ENCODE measurements around the gene METTL15.
"Not testable (repeated sequence)": the region's sequence is repeated elsewhere in the genome, so short reads cannot be mapped to it uniquely, and the experiment has no call there.

Gene METTL15

DNA sequence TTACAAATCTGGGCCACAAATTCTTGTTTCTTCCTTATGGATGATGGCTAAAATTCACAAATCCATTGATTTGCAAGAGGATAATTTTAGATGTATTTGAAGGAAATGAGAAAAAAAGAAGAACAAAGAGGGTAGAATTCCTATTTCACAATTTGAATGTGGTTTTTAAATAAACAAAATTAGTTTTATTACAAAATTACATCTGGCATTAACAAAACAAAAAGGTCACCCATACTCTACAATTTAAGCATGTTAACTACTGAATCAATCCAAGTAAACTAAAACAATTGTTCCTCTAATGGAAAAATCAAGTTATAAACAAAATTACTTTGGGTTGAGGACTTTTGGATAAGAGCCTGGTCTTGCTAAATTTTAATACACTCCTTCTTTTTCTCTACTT is 242.0 kb downstream of the METTL15 start:
- H2AFZ ChIP-seq (ENCODE audit: low read length) = no peak overlapping the region
- no peaks in the 10 kb centered on the region for H3K36me3 ChIP-seq (replicated peaks; ENCODE audit: insufficient read depth, low read length)
- no peaks in the 10 kb centered on the region for H3K9me2 ChIP-seq (replicated peaks; ENCODE audit: insufficient read depth, low read length)
- H3K27me3 ChIP-seq (replicated peaks; ENCODE audit: insufficient read depth, low read length) = no peaks in the 10 kb centered on the region
- no peak overlapping the region for H3K9ac ChIP-seq (ENCODE audit: low read length)
- no peaks in the 10 kb centered on the region for H3F3A ChIP-seq (ENCODE audit: insufficient read depth, low read length)
- H3K9me3 ChIP-seq (replicated peaks; ENCODE audit: insufficient read depth, low read length) = no peaks in the 10 kb centered on the region
- TF ChIP-seq EZH2phosphoT487 (IDR thresholded peaks at IDR 0.05; ENCODE audit: low read length) = no peak
- TF ChIP-seq, protein P1, sequence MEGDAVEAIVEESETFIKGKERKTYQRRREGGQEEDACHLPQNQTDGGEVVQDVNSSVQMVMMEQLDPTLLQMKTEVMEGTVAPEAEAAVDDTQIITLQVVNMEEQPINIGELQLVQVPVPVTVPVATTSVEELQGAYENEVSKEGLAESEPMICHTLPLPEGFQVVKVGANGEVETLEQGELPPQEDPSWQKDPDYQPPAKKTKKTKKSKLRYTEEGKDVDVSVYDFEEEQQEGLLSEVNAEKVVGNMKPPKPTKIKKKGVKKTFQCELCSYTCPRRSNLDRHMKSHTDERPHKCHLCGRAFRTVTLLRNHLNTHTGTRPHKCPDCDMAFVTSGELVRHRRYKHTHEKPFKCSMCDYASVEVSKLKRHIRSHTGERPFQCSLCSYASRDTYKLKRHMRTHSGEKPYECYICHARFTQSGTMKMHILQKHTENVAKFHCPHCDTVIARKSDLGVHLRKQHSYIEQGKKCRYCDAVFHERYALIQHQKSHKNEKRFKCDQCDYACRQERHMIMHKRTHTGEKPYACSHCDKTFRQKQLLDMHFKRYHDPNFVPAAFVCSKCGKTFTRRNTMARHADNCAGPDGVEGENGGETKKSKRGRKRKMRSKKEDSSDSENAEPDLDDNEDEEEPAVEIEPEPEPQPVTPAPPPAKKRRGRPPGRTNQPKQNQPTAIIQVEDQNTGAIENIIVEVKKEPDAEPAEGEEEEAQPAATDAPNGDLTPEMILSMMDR (IDR thresholded peaks at IDR 0.05; ENCODE audit: low read length) = no peak
- TF ChIP-seq EZH2 (optimal IDR thresholded peaks at IDR 0.05; ENCODE audit: low read depth, low read length) = no peak
- no peak overlapping the region for H3K27ac ChIP-seq (ENCODE audit: low read length)
- DNase-seq = no peak
- H4K20me1 ChIP-seq (ENCODE audit: insufficient read depth, low read length) = no peaks in the 10 kb centered on the region
- H3K4me1 ChIP-seq (ENCODE audit: low read length) = no peaks in the 10 kb centered on the region
- no peaks in the 10 kb centered on the region for H3K79me2 ChIP-seq (ENCODE audit: low read length)
- no peak overlapping the region for H3K4me3 ChIP-seq (ENCODE audit: low read length)
- no peak overlapping the region for H3K4me2 ChIP-seq (ENCODE audit: low read depth, low read length)

DNA sequence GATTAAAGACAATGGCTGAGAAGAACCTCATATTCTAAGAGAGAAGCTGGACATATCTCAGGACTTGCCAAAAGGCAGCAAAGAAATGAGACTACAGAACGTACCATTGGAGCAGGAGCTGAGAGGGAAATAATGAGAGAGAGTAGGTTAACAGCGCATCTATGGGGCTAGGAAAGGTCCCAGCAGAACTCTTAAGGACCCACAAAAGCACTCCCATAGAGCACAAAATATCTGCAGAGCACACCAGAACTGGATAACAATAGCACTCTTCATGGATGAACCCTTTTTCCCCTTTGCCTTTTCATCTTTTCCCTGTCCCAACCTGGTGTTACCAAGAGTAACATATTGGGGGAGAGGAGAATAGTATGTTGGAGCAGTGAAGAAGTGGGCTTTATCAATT is 245.8 kb downstream of the METTL15 start:
- TF ChIP-seq EZH2phosphoT487 (IDR thresholded peaks at IDR 0.05; ENCODE audit: low read length) (no peak), EZH2 (optimal IDR thresholded peaks at IDR 0.05; ENCODE audit: low read depth, low read length) (no peak)
- TF ChIP-seq, protein P1 (IDR thresholded peaks at IDR 0.05; ENCODE audit: low read length) = no peak
- no peak overlapping the region for H3K4me3 ChIP-seq (ENCODE audit: low read length)

DNA sequence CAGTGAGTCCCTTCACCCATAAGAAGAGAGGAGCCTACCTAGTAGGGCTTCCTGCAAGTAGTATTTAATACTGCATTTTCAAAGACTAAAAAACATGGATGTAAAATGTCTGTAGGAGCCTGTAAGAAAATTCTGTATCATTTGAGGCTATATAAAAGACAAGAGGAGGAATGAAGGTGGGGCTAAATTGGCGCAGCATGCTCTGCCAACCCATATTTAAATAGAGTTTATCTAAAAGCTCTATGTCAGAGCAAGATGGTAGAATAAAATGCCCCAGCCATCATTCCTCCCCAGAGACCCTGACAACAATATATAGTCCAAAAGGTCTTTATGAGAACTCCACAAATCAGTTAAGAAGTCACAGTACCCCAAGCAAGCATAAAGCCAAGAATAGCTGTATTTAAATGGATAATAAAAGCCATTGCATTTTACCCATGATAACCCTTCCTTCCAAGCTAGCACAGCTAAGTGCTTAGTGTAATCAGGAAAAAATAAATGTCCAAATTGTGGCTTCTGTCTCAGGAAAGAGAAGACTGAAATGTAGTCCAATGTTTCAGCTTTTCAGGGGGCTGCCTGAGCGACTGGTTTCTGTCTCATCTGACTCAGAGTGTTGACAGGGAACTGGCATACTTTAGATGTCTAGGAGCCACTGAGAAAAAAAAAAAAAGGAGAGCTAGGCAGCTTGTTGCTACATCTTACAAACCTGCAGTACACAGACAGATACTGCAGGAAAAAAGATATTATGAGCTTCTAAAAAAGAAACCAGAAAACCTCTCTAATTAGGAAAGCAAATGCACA is 258.6 kb downstream of the METTL15 start:
- TF ChIP-seq, protein P1 (IDR thresholded peaks at IDR 0.05; ENCODE audit: low read length) = no peak
- TF ChIP-seq EZH2 (optimal IDR thresholded peaks at IDR 0.05; ENCODE audit: low read depth, low read length) (no peak), EZH2phosphoT487 (IDR thresholded peaks at IDR 0.05; ENCODE audit: low read length) (no peak)
- Histone ChIP-seq H3K4me1 (ENCODE audit: low read length) (no peaks in the 10 kb centered on the region), H3K36me3 (replicated peaks; ENCODE audit: insufficient read depth, low read length) (no peaks in the 10 kb centered on the region), H4K20me1 (ENCODE audit: insufficient read depth, low read length) (no peaks in the 10 kb centered on the region), H3K9ac (ENCODE audit: low read length) (no peak overlapping the region), H3K79me2 (ENCODE audit: low read length) (no peaks in the 10 kb centered on the region), H3K27me3 (replicated peaks; ENCODE audit: insufficient read depth, low read length) (no peaks in the 10 kb centered on the region), H2AFZ (ENCODE audit: low read length) (no peak overlapping the region), H3K9me2 (replicated peaks; ENCODE audit: insufficient read depth, low read length) (no peaks in the 10 kb centered on the region), H3F3A (ENCODE audit: insufficient read depth, low read length) (no peaks in the 10 kb centered on the region), H3K27ac (ENCODE audit: low read length) (no peak overlapping the region), H3K9me3 (replicated peaks; ENCODE audit: insufficient read depth, low read length) (no peaks in the 10 kb centered on the region), H3K4me2 (ENCODE audit: low read depth, low read length) (no peak overlapping the region), H3K4me3 (ENCODE audit: low read length) (no peak overlapping the region)
- DNase-seq = no peak

More for the DNA sequence above, 245.8 kb downstream of the METTL15 start:
- Histone ChIP-seq H3K4me2 (ENCODE audit: low read depth, low read length) (no peak overlapping the region), H3K9me3 (replicated peaks; ENCODE audit: insufficient read depth, low read length) (no peaks in the 10 kb centered on the region), H4K20me1 (ENCODE audit: insufficient read depth, low read length) (no peaks in the 10 kb centered on the region), H3K9me2 (replicated peaks; ENCODE audit: insufficient read depth, low read length) (no peaks in the 10 kb centered on the region), H3K9ac (ENCODE audit: low read length) (no peak overlapping the region), H3K36me3 (replicated peaks; ENCODE audit: insufficient read depth, low read length) (no peaks in the 10 kb centered on the region), H3K27ac (ENCODE audit: low read length) (no peak overlapping the region), H3F3A (ENCODE audit: insufficient read depth, low read length) (no peaks in the 10 kb centered on the region), H2AFZ (ENCODE audit: low read length) (no peak overlapping the region), H3K4me1 (ENCODE audit: low read length) (no peaks in the 10 kb centered on the region), H3K27me3 (replicated peaks; ENCODE audit: insufficient read depth, low read length) (no peaks in the 10 kb centered on the region), H3K79me2 (ENCODE audit: low read length) (no peaks in the 10 kb centered on the region)
- no peak for DNase-seq

DNA sequence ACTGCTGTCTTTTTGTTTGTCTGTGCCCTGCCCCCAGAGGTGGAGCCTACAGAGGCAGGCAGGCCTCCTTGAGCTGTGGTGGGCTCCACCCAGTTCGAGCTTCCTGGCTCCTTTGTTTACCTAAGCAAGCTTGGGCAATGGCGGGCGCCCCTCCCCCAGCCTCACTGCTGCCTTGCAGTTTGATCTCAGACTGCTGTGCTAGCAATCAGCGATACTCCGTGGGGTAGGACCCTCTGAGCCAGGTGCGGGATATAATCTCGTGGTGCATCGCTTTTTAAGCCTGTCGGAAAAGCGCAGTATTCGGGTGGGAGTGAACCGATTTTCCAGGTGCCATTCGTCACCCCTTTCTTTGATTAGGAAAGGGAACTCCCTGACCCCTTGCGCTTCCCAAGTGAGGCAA is 269.9 kb downstream of the METTL15 start:
- H3K27ac ChIP-seq (ENCODE audit: low read length); H3F3A ChIP-seq (ENCODE audit: insufficient read depth, low read length); DNase-seq; H3K9me3 ChIP-seq (replicated peaks; ENCODE audit: insufficient read depth, low read length); H2AFZ ChIP-seq (ENCODE audit: low read length); H3K79me2 ChIP-seq (ENCODE audit: low read length); H3K36me3 ChIP-seq (replicated peaks; ENCODE audit: insufficient read depth, low read length); H3K4me3 ChIP-seq (ENCODE audit: low read length); H3K4me1 ChIP-seq (ENCODE audit: low read length); H4K20me1 ChIP-seq (ENCODE audit: insufficient read depth, low read length); H3K4me2 ChIP-seq (ENCODE audit: low read depth, low read length); H3K9ac ChIP-seq (ENCODE audit: low read length); H3K27me3 ChIP-seq (replicated peaks; ENCODE audit: insufficient read depth, low read length); H3K9me2 ChIP-seq (replicated peaks; ENCODE audit: insufficient read depth, low read length): not testable (repeated sequence)

Data from MM.1S (cell line).